ENCODE data around the gene SEMA4G.

The SEMA4G gene, protein sequence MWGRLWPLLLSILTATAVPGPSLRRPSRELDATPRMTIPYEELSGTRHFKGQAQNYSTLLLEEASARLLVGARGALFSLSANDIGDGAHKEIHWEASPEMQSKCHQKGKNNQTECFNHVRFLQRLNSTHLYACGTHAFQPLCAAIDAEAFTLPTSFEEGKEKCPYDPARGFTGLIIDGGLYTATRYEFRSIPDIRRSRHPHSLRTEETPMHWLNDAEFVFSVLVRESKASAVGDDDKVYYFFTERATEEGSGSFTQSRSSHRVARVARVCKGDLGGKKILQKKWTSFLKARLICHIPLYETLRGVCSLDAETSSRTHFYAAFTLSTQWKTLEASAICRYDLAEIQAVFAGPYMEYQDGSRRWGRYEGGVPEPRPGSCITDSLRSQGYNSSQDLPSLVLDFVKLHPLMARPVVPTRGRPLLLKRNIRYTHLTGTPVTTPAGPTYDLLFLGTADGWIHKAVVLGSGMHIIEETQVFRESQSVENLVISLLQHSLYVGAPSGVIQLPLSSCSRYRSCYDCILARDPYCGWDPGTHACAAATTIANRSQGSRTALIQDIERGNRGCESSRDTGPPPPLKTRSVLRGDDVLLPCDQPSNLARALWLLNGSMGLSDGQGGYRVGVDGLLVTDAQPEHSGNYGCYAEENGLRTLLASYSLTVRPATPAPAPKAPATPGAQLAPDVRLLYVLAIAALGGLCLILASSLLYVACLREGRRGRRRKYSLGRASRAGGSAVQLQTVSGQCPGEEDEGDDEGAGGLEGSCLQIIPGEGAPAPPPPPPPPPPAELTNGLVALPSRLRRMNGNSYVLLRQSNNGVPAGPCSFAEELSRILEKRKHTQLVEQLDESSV

DNA sequence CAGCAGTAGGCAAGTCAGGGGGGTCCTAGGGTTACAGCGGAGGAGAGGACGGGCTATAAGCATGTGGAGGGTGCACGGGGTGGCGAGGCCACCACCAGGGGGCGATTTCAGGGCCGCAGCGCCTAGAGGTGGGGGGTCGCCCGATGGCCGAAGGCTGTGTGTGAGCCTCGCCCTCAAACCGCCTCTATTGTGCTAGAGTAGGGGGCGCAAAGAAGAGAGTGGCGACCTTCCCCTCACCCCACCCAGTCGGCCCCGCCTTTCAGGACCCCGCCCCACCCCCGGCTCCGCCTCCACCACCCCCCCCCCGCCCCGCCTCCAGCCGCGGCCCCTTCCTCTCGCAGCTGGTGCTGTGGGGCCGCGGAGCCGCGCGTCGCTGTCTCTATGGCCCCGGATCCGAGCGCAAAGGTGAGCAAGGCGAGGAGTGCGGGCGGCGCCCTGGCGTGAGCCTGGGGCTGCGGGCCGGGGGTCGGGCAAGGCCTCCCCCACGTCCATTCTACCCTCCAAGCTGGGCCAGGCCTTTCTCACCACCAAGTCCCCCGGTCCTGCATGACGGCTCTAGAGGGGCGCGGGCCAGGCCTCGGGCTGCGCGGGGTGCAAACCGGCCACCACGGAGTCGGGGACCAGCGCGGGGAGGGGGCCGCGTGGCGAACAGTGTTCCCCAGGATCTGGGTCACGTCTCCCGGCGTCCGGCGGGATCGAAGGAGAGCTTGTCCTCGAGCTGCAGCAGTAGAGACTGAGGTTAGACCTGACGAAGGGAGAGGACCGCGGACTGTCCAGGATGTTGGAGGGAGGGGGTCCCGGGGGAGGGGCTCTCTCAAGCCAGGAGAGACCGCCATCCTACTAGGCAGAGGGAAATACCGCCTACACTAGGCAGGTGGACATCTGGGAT, at the start of gene SEMA4G:
Gene SEMA4G (plus strand): TSS at position 318 of the 889 bp plus-strand sequence. CDS start 3,409 bp downstream, outside the sequence.
- DNase-seq: no peak

DNA sequence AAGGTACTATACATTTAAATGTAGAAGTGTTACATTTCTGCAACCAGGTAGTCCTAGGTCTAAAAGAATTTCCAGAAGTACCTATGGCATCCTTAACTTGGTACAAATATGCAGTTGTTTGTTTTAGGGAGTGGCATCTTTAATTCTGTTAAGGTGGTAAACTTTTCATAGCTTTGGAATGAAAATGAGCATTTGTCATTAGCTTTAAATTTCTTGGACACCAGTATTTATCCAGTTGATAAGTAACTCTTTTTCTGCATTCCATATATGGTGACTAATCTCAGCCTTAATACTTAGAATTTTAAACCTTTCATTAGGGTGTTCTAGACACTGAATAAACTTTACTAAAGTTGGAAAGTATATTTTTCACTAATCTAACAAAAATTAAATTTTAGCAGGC, 45.7 kb upstream of the SEMA4G start:
- peak; percentile 34 for DNase-seq

DNA sequence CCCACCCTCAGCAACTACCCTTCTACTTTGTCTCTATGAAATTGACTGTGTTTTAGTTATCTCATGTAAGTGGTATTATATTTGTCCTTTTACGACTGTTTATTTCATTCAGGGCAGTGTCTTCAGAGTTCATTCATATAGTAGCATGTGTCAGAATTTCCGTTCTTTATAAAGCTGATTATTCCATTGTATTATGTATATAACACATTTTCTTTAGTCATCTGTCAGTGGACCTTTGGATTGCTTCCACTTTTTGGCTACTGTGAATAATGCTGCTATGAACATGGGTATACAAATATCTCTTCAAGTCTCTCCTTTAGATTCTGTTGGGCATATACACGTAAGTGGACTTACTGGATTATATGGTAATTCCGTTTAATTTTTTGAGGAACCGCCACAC, 42.0 kb upstream of the SEMA4G start:
- DNase-seq: no peak

DNA sequence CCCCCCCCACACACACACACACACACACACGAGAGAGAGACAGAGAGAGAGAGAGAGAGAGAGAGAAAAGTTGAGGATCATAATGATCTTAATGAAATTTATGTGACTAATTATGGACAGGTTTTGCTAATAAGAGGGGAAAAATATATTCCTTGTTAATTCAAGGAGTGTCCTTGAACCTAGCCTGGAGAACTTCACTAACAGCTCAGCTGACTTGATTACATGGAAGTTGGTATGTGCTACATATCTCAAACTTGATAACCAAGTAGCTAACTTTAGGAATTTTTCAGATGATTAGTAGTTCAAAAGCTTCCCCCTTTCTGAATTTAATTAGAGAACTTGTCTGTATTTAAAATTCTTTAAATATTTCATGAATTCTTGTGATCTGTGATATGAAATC, 41.3 kb upstream of the SEMA4G start:
- no peak for DNase-seq

DNA sequence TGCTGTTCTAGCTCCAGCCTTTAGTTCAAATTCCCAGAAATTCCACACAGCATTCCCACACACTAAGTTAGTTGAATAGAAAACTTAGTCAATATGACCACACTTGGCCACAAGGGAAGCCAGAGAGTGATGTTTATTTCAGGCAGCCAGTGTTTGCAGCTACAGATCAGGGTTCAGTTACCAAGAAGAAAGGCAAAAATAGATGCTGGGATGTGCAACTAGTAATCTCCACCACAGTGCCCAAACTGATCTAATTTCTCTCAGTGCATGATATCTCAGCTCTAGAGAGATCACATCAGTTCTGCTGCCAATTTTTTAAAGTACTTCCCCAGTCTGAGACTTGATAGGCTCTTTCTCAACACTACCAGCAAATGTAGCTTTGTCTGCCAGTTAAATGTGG, 38.9 kb upstream of the SEMA4G start:
- no peak for DNase-seq

DNA sequence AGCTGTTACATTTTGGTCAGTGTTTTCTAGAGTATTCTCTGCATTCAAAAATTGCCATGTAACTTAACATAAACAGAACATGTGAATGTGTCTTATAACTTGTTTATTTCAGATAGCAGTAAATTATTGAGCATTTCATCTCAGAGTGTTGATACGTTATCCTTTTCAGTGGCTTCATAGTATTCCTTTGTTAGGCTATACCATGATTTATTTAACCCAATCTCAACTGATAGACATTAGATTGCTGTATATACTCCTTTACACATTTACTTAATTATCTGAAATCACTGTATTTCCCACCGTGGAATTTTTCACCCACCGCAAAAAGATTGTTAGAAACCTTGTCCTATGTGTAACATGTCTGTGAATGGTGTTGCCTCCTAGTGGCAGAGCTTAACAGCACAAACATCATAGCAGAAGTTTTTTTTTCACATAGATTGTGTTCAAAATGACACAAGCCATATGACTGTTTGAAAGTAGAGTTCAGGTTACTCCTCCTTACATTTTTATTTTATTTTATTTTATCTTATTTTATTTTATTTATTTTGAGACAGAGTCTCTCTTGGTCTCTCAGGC, 35.1 kb upstream of the SEMA4G start:
- DNase-seq: no peak

DNA sequence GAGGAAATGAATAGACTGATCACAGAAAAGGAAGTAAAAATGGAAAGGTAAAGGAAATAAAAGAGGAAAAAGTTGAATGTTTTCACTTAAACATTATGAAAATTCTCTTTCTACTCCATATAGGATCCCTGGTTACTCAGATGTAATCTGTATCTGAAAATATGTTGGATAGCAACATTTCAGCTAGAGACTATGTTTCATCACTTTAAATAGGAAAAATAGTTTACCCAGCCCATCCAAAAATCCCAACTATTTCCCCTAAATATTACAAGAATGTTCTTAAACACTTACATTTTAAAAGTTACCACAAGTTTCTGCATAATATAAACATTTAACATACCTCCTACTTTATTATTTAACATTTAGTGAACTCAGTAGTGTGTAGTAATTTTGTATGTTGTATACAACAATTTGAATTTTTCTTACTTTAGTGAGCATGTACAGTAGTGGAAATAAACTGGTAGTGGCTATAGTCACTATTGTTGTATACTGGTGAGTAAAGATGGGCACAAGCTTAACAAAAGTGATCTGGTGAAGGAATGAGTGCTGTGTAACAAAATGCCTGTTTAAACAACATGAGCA, 29.4 kb upstream of the SEMA4G start:
- DNase-seq: no peak

DNA sequence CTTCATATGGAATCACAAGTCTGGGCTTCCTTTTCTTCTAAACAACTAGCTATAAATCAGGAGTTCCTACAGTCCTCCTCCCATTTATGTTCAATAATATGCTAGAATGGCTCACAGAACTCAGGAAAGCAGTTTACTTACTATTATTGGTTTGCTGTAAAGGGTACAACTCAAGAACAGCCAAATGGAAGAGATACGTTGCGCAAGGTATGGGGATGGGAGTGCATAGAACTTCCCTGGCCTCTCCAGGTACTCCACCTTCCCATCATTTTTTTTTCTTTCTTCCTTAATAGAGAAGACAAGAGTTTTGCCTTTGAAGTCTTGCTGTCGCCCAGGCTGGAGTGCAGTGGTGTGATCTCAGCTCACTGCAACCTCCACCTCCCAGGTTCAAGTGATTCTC, 27.1 kb upstream of the SEMA4G start:
- no peak for DNase-seq

DNA sequence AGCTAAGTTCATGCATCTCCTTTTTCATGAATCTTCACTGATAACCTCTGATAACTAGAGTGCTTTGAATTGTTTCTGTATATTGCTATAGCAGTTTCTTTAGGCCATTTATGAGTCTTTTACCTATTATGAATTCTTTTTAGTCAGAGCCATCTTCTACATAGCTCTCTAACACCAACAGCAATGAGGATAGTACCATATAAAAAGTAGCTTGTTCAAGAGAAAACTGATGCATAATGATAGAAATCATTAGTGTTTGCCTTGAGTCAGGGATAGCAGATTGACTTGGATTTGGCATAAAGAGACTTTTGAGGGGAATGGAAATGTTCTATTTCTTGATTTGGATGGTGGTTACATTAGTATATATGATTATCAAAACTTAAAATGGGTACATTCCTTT, 25.8 kb upstream of the SEMA4G start:
- no peak for DNase-seq

DNA sequence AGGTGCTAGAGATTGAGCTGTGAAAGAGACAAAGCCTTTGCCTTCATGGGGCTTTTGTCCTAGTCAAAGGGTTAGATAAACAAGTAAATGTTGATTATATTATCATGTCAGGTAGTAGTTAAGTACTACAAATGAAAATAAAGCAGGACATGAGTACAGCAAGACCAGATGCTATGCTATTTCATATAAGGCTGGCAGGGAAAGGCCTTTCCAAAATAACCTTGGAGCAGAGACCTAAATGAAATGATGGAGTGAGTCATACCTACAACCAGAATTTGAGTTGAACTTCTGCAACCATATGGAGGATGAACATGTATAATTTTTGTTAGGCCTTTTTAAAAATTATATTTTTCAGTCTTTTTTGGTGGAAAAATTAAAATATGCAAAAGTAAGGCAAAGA, 23.6 kb upstream of the SEMA4G start:
- DNase-seq: no peak

DNA sequence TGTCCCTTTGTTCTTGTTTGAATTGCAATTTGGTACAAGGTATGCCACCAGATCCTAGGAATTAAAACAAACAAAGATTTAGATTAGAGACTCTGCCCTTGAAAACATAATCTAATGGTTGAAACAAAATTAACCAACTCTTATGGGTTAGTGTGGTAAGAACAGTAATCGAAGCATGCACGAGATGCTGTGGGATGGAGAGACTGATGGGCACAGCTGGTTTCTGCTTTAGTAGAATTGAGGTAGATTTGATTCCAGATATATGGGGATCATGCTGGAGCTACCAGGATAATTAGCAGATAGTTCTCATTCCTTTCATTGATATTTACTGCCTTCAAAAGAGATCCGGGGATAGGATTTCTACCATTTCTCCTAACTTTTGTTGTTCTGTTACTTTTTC, 20.4 kb upstream of the SEMA4G start:
- DNase-seq: no peak

DNA sequence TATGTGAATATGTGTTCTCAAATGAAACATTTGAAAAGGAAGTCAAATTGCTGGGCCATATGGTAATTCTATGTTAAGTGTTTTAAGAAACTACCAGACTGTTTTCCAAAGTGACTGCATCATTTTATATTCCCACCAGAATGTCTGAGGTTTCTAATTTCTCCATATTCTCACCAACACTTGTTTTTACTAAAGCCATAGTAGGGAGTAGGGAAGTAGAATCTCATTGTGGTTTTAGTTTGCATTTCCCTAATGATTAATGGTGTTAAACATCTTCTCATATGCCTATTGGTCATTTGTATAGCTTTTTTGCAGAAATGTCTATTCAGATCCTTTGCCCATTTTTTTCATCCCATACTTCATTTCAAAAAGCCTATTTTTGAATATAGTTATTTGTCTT, 9.1 kb upstream of the SEMA4G start:
- no peak for DNase-seq

DNA sequence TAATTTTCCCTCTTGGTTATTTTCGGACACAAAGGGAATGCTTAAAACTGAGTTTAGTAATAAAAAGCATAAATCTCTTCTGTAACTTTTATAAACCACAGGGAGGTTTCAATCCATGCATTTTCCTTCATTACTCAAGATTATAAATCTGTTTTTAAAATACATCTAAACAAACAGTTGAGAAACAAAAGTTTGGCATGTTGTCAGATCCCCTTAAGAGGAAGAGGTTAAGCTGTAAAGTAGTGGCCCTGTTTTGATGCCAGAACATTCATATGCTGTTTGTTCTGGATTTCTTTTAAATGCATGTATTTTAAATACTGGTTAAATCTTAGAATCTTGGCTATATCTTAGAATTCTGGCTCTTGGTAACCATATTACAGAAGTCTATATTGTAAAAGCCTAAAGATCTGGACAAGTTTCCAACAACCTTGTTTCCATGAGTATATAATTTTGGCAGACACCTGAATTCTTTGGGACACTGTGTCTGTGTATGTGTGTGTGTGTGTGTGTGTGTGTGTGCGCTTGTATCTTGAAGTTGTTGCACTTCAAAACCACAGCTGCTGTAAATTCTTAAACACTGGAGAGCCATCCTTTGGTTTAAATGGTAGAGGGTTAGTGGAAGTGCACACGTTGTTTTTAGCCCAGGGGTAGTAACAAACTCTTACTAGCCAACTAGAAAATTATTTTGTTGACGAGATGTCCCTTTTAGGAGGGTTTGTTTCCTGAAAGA, 6.8 kb upstream of the SEMA4G start:
- no peak for DNase-seq

DNA sequence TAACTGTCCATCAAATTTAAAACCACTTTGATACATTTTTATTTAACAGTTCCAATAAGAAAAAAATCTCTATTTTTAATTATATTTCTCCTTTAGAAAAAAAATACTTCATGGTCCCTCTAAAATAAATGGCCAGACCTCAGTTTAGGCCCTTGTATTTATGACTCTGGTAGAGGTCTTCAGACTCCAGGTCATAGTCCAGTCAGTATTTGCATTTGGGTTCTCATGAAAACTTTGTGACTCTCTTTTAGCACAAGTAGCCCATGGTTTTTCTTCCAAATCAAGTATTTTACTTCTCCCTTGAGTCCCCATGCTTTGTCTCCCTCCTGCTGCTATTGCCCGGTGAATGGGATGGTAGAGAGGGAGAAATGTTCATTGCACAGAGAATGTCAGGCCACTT, 5.5 kb upstream of the SEMA4G start:
- DNase-seq: no peak

DNA sequence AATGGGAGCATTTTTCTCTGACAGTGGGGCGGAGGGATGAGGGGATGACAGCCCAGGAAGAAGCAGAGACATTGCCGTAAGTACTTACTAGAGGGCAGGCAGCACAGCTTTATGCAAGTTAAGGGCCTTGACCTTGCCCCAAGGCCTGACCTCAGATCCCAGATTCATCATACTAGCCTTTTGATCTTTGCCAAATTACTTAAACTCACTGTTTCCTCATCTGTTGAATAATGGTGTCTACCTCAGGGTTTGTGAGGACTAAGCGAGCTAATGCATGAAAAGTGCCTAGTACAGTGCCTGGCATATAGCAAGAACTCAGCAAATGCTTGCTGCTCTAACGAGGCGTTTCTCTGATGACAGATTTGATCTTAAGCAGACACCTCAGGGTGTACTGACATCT, 3.5 kb upstream of the SEMA4G start:
- DNase-seq: no peak

DNA sequence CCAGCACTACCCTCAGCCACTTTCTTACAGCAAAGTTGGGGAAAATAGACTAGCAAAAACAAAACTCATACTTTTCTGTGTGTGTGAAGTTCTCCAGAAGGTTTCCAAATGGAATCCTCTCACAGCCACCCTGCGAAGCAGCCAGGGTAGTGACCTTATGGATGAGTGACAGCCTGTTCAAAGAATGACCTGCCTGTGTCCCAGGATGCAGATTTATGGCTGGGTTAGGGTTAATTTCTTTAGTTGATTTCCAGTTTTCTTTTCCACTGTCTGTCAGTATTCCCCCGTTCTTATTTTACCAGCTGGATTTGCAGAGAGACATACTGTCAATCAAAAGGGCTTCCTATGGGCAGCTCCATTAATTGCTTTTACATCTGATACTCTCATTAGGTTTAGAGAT, 2.4 kb upstream of the SEMA4G start:
- DNase-seq: no peak

DNA sequence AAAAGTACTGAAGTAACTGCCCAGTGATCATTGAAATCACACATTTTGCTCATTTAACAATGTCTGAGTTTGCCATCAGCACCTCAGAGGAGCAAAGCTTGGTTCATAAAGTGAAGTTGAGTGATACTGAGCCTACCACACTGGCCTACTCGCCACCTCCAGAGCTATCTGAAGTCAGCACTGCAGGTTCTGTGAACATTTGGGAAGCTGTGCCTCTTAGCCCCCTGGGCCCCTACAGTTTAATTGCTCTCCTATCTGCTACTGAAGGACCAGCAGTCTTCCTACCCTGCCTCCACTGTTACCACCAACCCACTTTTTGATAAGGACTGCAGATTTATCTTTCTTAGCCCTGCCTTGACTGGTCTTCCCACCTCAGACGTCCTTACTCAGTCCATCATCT, 2.0 kb upstream of the SEMA4G start:
- DNase-seq: no peak

DNA sequence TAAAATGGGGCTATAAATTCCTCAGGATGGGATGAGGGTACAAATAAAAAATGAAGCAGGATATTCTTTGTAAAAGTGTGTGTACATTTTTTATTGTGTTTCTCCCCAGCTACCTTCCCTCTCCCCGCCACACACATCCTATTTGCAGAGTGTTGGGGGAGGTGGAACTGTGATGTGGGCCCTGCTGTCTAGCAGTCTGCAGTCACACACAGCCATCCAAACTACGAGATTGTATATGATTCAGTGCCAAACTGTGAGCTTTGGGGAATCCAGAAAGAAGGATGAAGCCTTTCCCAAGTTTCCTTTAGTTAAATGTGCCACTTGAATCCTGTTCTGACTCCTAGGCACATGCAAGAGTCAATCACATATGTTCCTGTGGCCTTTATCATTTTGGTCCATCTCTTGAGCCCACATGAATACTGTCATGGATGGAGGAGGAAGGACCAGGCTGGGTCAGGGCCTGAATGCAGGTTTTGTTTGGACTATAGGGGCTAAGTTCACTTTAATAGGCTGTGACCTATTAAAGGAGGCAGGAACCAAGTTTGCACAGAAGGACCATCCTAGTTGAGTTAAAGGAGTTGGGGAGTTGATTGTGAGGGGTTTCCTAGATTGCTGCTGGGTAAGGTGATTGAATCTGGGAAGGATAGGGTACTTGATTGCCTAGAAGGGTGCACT, 1.1 kb upstream of the SEMA4G start:
- no peak for DNase-seq

DNA sequence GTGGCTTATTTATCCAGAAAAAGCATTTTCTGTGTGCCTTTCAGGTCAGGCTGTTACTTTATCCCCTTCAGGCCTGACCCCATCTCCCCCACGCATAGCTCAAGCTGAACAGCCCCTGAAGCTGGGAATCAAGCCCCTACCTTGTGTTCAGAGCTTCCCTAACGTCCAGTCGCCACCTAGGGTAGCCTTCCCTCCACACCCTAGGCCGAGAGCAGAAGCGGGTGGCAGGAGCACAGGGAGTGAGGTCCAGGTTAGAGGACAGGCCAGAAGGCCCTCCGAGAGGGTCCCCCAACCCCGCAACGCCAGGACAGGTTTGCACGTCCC, 479 bp upstream of the SEMA4G start:
- no peak for DNase-seq

DNA sequence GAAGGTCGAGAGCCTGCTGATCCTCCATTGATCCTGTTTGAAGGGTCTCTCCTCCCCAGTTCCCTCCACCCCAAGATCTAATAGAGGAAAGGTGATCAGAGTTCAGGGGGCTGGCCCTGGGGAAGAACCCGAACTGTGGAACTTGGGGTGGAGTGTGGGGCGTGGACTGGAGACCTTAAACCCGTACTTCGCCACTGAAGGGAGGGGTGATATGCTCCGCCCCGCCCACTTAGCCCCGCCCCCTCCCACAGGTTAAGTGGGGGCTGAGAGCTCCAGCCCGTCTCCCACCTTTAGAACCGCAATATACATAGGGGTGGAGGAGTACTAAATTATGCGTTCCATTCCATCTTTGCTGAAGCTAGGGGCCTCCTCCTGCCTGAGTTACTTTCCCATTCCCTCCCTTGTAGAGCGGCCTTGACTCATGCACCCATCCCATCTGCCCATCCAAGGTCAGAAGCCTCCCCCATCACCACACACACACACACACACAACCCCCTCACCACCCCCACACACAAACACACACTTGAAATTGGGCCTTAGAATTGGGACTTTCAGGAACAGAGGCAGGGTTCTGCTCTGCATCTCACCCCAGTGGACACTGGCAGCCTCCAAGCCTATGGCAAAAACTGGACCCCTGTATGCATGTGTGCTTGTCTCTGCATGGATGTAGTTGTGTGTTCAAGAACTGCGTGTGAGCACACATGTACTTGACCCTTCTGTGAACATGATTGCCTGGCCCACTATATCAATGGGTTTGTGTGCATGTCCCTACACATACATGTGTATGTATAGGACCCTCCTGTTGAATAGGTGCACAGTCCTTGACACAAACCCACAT, 991 bp downstream of the SEMA4G start:
- no peak for DNase-seq

Measured in kidney glomerular epithelial cell (primary cell).